GM21390 (cell line): ENCODE data around the gene PRCP.
"Not testable (repeated sequence)": the region's sequence is repeated elsewhere in the genome, so short reads cannot be mapped to it uniquely, and the experiment has no call there.

ENCODE experiments used
- ATAC-seq: cut with Tn5 transposase; IDR thresholded peaks from one replicate; pipeline ENCODE4 v1.9.1; 2021; ENCODE audit not compliant: unreplicated experiment

Gene PRCP

DNA sequence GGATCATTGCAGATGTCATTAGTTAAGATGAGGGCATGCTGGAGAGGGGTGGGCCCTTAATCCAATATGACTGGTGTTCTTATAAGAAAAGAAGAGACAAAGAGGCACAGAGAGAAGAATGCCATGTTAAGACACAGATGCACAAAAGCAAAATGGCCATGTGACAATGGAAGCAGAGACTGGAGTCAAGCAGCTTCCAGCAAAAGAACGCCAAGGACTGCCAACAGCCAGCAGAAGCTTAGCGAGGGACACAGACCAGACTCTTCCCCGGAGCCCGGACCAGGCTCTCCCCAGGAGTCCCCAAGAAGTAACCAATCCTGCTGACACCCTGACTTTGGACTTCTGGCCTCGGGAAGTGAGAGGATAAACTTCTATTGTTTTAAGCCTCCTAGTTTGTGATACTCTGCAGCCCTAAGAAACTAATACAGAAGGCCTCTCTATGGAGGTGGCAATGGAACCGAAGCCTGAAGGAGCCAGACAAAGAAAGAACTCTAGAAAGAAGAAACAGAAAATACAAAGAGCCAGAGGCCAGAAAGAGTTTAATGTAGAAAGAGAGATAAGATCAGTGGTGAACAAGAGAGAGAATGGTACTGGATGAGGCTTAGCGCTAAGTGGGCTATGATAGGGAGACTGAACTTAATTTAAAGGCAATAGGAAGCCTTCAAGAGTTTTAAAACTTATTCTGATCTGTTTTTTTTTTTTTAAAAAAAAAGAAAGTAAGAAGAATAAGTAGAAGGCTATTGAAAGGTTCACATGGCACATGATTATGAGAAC lies 27.7 kb downstream of the PRCP start:
- no peak for ATAC-seq

DNA sequence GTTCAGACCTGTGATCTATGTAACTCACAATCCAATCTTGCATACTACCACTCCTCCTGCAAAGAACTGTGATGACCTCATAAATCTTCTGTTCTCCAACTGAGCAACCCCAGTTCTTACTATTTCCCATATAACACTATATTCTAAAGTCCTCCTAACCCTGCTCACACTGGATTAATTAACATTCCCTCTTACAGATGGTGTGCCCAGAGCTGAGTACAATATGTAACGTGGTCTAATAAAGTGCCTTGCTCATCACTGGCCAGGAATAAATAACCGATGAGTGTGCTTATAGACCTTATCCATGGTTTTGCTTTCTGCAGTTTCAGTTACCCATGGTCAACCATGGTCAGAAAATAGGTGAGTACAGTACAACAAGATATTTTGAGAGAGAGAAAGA lies 28.6 kb downstream of the PRCP start:
- no peak for ATAC-seq

DNA sequence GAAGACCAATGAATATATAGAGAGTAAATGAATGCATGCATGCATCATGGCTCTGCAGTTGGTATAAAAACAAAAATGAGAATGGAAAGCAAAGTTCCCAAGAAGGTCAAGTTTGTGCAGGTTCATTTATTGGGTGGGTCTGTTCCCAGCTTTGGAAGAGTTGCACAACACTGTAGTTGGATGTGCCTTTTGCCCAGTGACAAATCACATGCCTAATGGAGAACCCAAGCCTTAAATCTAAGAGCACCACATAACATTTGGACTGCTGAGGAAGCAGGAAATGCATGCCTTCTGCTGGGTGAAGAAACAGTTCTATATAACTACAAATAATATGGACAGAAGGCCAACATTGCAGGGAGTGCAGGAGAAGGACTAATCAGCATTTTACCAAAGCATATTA lies 30.6 kb downstream of the PRCP start:
- no peak for ATAC-seq

DNA sequence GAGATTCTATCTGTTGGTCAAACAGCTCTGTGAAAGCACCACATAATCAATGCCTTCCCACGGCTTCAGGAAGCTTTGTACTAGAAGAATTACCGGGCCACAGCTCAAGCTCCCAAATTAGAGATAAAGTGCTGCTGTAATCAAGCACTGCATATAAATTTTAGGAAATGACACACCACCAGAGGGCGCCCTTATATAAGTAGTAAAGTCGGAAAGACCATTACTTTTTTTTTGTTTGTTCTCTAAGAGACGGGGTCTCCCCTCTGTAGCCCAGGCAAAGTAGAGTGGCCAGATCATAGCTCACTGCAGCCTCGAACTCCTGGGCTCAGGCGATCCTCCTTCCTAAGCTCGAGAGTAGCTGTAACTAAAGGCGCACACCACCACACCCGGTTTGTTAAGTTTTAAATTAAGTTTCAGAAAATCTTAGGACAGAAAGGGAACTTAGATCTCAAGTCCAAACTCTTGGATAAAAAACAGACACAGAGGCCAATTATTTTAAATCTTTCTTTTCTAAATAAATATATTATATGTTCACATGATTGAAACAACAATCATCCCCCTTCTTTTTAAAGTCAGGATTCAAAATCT lies 32.6 kb downstream of the PRCP start:
- ATAC-seq: no peak

DNA sequence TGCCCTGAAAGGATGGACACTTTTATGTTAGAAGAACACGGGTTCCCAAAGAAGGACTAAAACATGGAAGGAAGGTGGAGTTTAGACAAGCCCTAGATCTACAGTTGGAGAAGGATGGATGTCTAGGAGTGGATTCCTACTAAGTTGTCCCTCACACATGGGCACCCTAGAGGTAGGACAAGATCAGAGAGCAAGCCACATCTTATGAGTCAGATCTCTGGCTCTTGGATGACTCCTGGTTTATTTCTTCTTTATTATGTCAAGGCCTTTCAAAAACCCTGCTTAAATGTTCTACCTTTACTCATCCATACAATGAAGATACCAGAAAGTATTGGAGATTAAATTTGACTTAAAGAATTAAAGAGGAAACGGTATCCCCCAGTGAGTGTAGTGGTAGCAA lies 34.4 kb downstream of the PRCP start:
- no peak for ATAC-seq

DNA sequence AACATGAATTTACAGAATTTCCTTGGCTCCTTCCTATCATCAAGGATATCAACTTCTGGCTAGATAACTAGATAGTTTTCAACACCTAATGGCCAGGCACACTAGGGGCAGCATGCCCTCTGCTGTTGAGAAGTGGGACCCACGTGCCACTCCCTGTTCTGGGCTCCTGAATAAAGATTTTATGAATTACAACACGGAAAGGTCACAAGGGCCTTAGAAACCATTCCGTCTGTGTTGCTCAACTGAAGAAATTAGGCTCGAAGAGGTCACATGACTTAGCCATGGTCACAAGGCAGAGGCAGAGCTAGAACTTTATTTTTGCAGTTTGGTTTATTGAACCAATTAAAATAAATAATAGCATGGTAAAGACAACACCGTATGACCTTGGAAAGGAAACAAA lies 36.0 kb downstream of the PRCP start:
- peak; percentile 39 for ATAC-seq

DNA sequence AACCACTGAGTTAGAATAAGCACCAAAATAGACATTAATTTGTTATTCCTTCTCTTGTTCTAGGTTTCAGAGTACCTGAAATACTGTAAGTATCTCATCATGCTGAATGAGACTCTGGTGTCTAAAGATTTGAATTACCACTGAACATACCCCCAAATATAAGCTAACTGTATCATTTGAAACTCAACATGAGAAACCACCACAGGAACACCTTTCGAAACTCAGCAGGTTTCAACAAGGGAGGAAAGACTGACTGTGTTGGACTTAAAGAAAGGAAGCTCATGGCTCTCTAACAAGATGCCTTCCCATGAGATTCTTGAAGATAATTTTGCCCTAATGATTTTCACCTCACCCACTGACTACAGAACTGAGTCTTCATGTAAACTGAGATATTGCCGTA lies 37.0 kb downstream of the PRCP start:
- no peak for ATAC-seq

DNA sequence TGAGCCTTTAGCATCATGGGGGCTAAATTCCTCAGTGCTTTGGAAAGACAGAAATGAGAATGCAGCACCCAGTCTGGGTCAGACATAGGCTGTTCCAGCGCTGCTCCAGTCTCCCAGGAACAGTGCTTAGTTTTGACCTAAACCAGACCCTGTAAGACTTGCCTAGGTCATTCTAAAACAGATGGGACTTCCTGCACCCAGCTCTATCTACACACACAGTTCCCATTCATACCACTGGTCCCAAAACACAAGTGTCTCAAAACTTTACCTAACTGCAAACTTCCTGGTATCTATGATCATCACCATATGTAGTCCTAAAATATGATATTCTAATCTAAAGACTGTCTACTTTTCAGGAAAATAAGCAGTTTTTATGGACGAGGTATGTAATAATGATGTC lies 37.9 kb downstream of the PRCP start:
- no peak for ATAC-seq

DNA sequence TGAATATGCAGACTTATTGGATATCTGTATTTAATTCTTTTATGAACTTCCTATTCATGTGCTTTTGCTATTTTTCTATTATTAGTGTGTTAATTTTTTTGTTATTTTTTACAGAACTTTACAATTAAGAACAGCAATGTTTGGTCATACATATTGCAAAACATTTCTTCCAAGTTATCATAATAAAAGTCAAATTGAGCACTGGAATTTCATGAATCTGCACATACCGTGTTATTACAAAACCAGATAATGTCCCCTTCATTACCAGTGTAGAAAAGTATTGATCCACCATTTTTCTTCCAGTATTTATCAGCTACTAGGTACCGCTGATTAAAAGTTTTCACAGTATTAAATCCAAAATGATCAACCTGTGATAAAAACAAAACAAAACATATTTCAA lies 40.5 kb downstream of the PRCP start:
- ATAC-seq: no peak

DNA sequence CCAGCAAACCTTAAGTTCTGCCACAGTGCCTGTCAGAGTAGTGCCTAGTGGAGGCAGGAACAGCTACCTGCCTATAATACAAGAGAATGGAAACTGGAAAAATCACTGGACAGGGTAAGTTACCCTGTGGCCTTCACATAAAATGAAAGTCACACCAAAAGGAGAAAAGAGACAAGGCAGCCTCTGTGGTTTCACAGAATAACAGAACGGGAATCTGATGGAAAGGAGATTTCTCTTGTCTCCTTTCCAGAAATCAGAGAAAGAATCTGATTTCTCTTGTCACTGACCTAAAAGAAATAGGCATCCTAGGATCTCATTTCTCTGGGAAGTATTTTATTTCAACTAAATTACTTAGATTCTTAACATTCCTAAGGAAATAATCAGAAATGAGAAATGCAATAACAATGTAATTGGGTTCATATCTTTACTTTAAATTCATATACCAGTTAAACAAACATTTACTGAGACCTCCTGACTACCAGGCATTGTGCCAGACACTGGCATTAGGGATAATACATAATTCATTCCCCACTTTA lies 41.6 kb downstream of the PRCP start:
- ATAC-seq: no peak

DNA sequence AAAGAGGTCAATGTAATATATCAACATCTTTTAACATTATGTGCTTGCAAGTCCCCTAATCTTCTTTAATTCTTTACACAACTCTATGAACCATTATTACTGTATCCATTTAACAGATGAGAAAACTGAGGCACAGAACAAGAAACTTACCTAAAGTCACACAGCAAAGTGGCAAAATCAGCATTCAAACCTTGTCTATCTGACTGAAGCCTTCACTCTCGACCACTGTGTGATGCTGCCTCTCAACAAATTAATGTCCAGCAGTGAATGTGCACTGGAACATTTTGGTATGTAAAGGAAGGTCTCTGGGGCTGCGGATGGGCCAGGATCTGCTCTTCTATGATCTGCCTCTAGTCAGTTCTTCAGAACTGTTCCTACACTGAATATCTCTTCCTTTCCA lies 42.1 kb downstream of the PRCP start:
- no peak for ATAC-seq

DNA sequence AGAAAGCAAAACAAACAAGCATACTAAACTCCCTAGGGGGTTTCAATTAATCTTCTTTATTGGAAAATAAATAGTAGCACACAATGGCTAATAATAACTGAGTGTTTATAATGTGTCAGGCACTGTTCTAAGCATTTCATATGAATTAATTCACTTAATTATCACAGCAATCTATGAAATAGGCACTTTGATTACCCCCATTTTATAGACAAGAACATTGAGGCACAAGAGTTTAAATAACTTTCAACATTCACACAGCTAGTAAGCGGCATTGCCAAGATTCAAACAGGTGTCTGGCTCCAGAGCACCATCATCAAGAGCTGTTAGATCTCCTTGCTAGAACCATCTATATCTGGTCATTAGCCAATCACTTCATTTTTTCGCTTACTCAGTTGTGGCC lies 43.1 kb downstream of the PRCP start:
- ATAC-seq: no peak

DNA sequence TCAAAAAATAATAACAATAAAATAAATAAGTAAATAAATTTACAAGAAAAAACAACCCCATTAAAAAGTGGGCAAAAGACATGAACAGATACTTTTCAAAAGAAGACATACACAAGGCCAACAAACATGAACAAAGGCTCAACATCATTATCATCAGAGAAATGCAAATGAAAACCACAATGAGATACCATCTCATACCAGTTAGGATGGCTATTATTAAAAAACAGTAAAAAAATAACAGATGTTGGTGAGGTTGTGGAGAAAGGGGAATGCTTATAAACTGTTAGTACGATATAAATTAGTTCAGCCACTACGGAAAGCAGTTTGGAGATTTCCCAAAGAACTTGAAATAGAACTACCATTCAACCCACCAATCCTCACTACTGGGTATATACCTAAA lies 44.6 kb downstream of the PRCP start:
- no peak for ATAC-seq

DNA sequence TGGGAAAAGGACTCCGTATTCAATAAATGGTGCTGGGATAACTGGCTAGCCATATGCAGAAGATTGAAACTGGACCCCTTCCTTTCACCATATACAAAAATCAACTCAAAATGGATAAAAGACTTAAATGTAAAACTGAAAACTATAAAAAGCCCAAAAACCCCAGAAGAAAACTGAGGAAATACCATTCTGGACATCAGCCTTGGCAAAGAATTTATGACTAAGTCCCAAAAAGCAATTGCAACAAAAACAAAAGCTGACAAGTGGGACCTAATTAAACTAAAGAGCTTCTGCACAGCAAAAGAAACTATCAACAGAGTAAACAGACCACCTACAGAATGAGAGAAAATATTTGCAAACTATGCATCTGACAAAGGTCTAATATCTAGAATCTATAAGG lies 45.3 kb downstream of the PRCP start:
- not testable (repeated sequence) for ATAC-seq

DNA sequence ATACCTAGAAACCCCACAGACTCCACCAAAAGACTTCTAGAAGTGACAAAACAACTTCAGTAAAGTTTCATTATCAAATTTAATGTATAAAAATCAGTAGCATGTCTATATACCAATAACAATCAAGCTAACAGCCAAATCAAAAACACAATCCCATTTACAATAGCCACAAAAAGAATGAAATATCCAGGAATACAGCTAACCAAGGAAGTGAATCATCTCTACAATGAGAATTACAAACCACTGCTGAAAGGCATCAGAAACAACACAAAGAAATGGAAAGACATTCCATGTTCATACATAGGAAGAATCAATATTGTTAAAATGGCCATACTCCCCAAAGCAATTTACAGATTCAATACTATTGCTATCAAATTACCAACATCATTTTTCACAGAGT lies 46.0 kb downstream of the PRCP start:
- no peak for ATAC-seq

DNA sequence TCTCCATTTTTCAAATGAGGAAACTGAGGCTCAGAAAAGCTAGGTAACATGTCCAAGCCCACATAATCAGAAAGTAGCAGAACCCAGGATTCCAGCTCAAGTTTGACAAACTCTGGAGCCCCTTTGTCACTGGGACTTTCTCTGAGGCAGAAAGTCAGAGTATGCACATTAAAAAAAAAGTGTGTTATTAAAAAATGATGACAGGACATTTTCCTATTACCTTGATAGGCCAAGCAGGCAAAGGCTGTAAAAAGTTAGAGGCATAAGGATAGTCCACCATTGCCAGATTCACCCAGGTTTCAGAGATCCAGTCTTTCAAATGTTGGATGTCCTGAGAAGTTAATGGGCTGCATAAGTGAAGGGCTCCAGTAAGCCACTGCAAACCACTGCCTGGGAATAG lies 51.4 kb downstream of the PRCP start:
- ATAC-seq: no peak

DNA sequence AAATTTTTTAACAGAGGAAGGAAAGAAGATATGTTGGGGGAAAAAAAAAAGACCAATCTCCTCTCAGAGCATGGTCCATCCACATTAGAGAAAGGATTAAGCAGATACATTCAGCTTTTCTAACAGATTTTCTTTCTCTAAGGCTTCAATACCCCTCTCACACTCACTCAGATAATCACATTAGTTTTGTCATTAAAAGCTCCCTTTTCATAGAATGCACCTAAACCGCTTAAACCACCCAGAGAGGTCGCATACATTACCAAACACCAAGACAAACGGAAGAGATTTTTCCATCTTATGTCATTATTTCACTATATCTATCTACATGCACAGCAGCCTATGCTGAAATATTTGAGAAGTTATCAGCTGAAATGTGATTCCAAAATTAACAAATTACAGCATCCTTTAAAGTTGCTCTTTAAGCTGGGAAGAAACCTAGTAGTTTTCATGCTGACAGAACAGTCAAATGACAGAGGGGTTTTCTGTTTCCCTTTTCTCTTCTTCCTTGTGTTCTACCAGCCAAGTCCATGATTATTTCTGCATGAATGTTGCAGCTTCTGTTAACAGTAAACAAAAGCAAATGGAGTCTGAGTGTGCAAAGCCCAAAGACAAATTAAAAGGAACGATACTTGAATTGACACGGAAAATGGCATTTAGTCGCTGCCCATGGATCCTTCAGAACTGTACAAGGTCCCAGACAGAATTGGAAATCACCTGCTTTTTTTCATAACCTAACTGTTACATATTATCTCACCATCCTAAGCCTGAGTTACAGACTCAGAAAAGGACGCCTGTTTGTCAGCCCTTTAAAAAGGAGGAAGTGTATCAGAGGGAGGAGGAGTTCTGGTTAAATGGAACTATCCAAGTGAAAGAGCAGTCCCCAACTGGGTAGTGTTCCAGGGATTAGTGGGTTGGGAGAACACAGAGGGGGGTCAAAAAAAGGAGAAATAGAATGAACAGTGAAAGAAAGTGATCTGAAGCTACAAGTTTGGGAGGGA lies 54.6 kb downstream of the PRCP start:
- no peak for ATAC-seq

DNA sequence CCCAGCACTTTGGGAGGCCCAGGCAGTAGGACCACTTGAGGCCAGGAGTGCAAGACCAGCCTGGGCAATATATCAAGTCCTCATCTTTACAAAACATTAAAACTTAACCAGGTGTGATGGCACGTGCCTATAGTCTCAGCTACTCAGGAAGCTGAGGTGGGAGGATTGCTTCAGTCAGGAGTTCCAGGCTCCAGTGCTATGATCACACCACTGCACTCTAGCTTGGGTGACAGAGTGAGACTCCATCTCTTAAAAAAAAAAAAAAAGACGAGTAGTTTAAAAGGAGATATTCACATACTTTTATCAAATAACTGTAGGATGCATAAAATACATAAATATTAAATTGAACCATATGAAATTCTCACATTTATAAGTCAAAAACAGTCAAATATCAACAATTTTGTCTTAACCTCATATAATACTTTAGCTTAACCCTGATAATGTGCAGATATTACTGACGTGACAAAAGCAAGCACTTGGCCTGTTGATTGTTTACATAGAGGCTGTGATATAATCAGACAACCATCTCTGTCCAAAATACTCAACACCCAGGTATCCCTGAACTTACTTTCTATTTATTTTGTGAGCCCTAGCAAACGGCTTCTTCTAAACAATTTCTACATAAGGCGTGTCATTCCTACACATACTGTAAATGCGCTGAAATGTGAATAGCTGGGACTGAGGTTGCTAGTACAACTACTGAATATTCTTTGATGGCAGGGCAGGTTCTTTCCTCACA lies 57.0 kb downstream of the PRCP start:
- no peak for ATAC-seq

DNA sequence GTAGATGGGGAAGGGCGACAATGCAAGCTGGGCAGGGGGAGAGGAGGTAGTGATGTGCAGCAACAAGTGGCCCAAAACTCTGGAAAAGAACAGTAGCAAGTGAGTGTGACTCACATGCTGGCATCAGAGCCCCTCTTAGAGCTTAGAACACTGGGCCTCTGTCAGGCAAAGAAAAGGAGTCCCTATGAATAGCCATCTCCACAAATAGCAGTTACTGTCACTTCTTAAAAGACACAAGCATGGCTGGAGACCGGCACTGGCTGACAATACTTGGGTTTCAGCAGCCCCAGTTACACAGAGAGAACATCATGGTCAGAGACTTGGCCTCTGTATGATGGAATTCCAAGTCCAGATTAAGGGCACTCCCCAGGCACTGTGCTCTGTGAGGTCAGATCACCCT lies 58.2 kb downstream of the PRCP start:
- no peak for ATAC-seq

DNA sequence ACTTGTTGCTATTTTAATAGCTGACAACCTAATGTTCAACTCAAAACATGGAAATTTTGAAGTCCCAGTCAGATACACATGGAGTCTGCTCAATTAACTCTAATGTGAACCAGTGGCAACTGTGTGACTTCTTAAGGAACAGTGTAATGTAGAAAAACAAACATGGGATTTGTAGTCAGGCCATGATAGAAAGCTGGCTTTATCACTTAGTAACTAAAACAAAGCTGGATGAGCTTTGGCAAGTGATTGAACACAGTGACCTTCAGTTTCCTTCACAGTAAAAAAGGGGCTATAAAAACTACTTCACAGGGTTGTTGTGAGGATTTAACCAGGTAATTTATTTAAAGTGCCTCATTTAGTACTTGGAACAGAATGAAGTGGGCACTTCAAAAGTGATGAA lies 62.6 kb downstream of the PRCP start:
- no peak for ATAC-seq

DNA sequence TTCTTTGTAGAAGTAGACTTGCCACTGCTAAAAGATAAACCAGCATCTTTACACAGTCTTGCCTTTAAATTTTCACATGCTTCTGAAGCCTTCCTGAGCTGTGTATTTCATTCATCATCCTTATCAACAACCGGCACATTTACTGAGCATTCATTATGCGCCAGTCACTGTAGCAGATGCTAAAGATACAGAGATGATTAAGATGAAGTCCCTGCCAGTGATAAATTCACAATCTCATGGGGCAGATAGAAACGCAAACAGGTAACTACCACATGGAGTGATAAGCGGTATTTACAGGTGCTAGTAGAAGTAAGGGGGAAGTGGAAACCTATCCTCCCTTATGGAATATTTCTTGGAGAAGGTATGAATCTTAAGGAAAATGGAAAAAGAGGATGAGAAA lies 67.2 kb downstream of the PRCP start:
- no peak for ATAC-seq
